Measurements from ENCODE around the gene IFNB1. TPM values are rescaled to one million over a fixed set of nuclear protein-coding genes. Genes with fewer than 3 reads are reported as not detected.

IFNB1 gene
- total RNA-seq, 1 experiment from 2014 or later = not detected

GRCh38 chr9:21121079-21121478 is 43.3 kb upstream of the IFNB1 start:
- Histone ChIP-seq H3K9me2 (replicated peaks; ENCODE audit: low read length) (no peaks in the 10 kb centered on the region), H3K36me3 (ENCODE audit: low read depth, low read length) (no peaks in the 10 kb centered on the region), H3K79me2 (ENCODE audit: low read length) (no peaks in the 10 kb centered on the region), H3K27me3 (ENCODE audit: low read length) (peaks cover 41% of the 10 kb centered on the region), H3K9me3 (ENCODE audit: low read length) (no peaks in the 10 kb centered on the region), H4K20me1 (ENCODE audit: low read length) (no peaks in the 10 kb centered on the region), H3K4me2 (ENCODE audit: low read length) (no peak overlapping the region), H3K27ac (ENCODE audit: low read length) (no peak overlapping the region), H2AFZ (ENCODE audit: low read length) (no peak overlapping the region), H3K4me3 (ENCODE audit: low read length) (no peak overlapping the region), H3F3A (ENCODE audit: low read length, unreplicated experiment) (no peaks in the 10 kb centered on the region), H3K9ac (ENCODE audit: low read length) (no peak overlapping the region), H3K4me1 (ENCODE audit: insufficient read depth, low read length) (no peaks in the 10 kb centered on the region)
- BruUV-seq (replicated peaks) = no TSS peak
- ATAC-seq (no peak), DNase-seq (no peak)
- ChIA-PET POLR2A (ENCODE audit: unreplicated experiment) (no interaction called here), CTCF (no interaction called here)
- intact Hi-C loops (cut with micrococcal nuclease) = loop anchor here (10.0 kb wide), 1 partner anchor 1196 kb away; no protein-coding TSS in a partner anchor
- TF ChIP-seq EZH2 (IDR thresholded peaks at IDR 0.05; ENCODE audit: low read length, unreplicated experiment) (no peak), EZH2phosphoT487 (IDR thresholded peaks at IDR 0.05; ENCODE audit: borderline replicate concordance, low read length) (no peak), CTCF (conservative IDR thresholded peaks at IDR 0.05; ENCODE audit: low read depth, low read length) (no peak)

GRCh38 chr9:21119093-21119770 is 41.5 kb upstream of the IFNB1 start:
- POLR2A ChIA-PET (ENCODE audit: unreplicated experiment) = no interaction called here

More at GRCh38 chr9:21119093-21119770, 41.5 kb upstream of the IFNB1 start:
- no TSS peak for BruUV-seq (replicated peaks)
- Histone ChIP-seq H3K79me2 (ENCODE audit: low read length) (no peaks in the 10 kb centered on the region), H3K27ac (ENCODE audit: low read length) (no peak overlapping the region), H4K20me1 (ENCODE audit: low read length) (no peaks in the 10 kb centered on the region), H3K9me2 (replicated peaks; ENCODE audit: low read length) (no peaks in the 10 kb centered on the region), H3K36me3 (ENCODE audit: low read depth, low read length) (no peaks in the 10 kb centered on the region), H3K9ac (ENCODE audit: low read length) (no peak overlapping the region), H3K9me3 (ENCODE audit: low read length) (no peaks in the 10 kb centered on the region), H3K27me3 (ENCODE audit: low read length) (peaks cover 38% of the 10 kb centered on the region), H3K4me3 (ENCODE audit: low read length) (no peak overlapping the region), H2AFZ (ENCODE audit: low read length) (no peak overlapping the region), H3K4me1 (ENCODE audit: insufficient read depth, low read length) (no peaks in the 10 kb centered on the region), H3F3A (ENCODE audit: low read length, unreplicated experiment) (no peaks in the 10 kb centered on the region), H3K4me2 (ENCODE audit: low read length) (no peak overlapping the region)
- ATAC-seq (no peak), DNase-seq (no peak)
- TF ChIP-seq EZH2phosphoT487 (IDR thresholded peaks at IDR 0.05; ENCODE audit: borderline replicate concordance, low read length) (no peak), EZH2 (IDR thresholded peaks at IDR 0.05; ENCODE audit: low read length, unreplicated experiment) (no peak), CTCF (conservative IDR thresholded peaks at IDR 0.05; ENCODE audit: low read depth, low read length) (no peak)
- intact Hi-C loops (cut with micrococcal nuclease) = no loop called here
- CTCF ChIA-PET = no interaction called here

All from PC-3 (cell line).